GM10248 (cell line): ENCODE data around the gene MYL10.
"Not testable (repeated sequence)": the region's sequence is repeated elsewhere in the genome, so short reads cannot be mapped to it uniquely, and the experiment has no call there.

Experiments used
- CTCF ChIA-PET: fragments of 300-600 bp; sonication (Branson Sonifier 250); formaldehyde crosslinking; extraction: SDS; loops from one replicate; lab custom pipeline; 2021; ENCODE audit warnings: antibody characterized with exemption; lab: Yijun Ruan, JAX
- POLR2A ChIA-PET: fragments of 350-650 bp; sonication (Branson Sonifier 250); formaldehyde crosslinking; extraction: SDS; loops from one replicate; lab custom pipeline; 2020; ENCODE audit warnings: antibody characterized with exemption; lab: Yijun Ruan, JAX
- DNase-seq: peaks from one replicate; pipeline ENCODE4 v3.0.0; 2012; ENCODE audit errors: extremely low spot score
- TF ChIP-seq, protein P1 (sequence below): IDR thresholded peaks from 2 replicates; pipeline ENCODE4 v1.5.1; 2012; ENCODE audit warnings: mild to moderate bottlenecking, low read depth; ENCODE audit errors: extremely low read depth, missing control alignments, control extremely low read depth

The MYL10 gene

DNA sequence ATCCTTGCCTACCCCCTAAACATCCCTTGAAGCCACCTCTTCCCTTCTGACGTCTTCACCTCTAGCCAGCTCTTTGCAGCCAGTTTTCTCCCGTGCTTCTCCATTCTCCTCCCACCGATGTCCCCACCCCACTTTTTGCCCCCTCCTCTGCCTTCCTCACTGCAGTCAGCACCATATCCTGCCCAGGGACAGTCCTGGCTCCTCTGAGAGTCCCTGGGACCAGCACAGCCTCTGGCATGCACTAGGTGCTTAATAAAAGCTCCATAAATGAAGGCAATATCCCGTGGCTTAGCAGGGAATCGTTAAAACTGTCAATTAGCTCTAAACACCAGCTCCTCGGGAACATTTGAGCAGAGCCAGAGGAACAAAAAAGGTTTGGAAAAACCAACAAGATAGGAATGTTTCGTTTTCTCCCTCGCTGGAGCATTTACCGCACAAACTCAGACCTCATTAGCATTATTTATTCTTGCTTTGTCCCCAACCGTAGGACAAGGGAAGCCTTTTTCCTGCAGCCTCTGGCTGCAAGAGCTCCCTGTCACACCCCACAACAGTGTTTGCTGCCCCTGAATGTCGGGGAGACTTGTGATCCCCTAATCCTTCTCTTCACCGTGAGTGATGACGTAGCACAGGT is 16.1 kb downstream of the MYL10 start:
- POLR2A ChIA-PET: no interaction called here
- DNase-seq: no peak
- CTCF ChIA-PET: interaction anchor here (3.9 kb wide), 1 partner anchor 10 kb away, joined by 23 read pairs; no protein-coding TSS in a partner anchor
- TF ChIP-seq, protein P1, sequence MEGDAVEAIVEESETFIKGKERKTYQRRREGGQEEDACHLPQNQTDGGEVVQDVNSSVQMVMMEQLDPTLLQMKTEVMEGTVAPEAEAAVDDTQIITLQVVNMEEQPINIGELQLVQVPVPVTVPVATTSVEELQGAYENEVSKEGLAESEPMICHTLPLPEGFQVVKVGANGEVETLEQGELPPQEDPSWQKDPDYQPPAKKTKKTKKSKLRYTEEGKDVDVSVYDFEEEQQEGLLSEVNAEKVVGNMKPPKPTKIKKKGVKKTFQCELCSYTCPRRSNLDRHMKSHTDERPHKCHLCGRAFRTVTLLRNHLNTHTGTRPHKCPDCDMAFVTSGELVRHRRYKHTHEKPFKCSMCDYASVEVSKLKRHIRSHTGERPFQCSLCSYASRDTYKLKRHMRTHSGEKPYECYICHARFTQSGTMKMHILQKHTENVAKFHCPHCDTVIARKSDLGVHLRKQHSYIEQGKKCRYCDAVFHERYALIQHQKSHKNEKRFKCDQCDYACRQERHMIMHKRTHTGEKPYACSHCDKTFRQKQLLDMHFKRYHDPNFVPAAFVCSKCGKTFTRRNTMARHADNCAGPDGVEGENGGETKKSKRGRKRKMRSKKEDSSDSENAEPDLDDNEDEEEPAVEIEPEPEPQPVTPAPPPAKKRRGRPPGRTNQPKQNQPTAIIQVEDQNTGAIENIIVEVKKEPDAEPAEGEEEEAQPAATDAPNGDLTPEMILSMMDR: no peak

GRCh38 chr7:101608772-101609713 is 20.1 kb downstream of the MYL10 start:
- POLR2A ChIA-PET: interaction anchor here (0.6 kb wide), 1 partner anchor 422 kb away, joined by 6 read pairs; no protein-coding TSS in a partner anchor
- TF ChIP-seq, protein P1: no peak
- CTCF ChIA-PET: interaction anchor here (0.7 to 1.2 kb wide), 3 partner anchors 10 to 66 kb away, joined by 3 to 5 read pairs (median 4); no protein-coding TSS in a partner anchor
- no peak for DNase-seq

DNA sequence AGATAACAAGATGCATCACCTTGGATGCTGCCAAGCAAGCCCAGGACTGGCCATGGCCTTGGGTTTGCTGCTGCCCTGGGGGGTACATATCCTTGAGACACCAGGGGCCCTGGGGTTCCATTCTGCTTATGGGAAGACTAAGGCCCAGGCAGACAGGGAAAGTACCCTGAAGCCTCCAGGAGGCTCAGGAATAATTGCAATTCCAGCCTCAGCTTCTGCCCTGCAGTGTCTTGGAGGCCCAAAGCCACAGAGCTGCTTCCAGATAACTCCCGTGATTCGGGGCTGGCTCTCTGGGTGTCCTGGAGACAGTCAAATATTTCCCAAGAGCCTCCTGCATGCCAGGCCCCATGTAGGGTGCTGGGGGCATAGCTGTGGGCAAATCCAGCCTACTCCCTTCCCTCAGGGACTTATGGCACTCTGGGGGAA is 22.6 kb downstream of the MYL10 start:
- TF ChIP-seq, protein P1: no peak
- CTCF ChIA-PET: interaction anchor here (1.6 kb wide), 1 partner anchor 64 kb away, joined by 3 read pairs; no protein-coding TSS in a partner anchor
- DNase-seq: no peak
- POLR2A ChIA-PET: no interaction called here

DNA sequence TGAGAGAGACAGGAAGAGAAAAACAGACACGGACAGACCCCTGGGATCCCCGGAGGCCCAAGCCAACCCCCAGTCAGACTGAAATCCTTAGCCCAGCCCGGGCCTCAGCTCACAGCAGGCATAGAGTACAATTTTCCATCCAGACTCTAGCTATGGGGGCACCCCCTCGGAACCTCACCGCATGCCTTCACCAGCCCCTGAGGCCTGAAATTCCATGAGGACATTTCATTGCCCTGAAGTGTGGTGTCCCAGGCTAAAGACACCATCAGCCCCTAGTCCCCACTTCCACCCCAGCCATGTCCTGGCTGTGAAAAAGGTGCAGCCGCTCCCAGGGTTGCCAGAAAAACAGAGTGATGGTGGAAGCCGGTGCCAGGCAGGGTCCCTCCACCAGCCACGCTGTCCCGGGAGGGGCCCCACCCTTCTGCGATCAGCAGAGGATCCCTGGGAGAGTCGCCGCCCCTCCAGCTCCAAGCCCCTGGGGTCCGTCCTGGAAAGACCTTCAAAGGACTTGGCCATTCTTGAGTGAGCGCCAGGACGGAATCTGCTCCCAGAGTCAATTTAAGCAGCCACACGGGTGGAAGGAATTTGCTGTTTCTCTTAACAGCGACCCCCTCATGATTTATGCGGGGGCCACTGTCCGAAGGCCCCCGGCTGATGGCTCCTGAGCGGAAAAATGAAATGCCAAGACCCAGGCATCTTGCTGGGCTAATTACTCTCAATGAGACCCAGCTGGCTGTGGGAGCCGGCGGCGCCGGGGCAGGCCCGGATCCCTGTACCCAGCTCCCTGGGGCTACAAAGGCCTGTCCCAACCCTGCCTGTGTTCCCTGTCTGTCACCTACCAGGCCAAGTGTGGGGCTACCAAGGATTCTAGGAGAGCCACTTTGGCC is 23.2 kb downstream of the MYL10 start:
- TF ChIP-seq, protein P1: no peak
- POLR2A ChIA-PET: no interaction called here
- DNase-seq: no peak
- CTCF ChIA-PET: interaction anchor here (1.0 to 4.4 kb wide), 4 partner anchors 32 to 667 kb away, joined by 3 to 24 read pairs (median 3); no protein-coding TSS in a partner anchor

DNA sequence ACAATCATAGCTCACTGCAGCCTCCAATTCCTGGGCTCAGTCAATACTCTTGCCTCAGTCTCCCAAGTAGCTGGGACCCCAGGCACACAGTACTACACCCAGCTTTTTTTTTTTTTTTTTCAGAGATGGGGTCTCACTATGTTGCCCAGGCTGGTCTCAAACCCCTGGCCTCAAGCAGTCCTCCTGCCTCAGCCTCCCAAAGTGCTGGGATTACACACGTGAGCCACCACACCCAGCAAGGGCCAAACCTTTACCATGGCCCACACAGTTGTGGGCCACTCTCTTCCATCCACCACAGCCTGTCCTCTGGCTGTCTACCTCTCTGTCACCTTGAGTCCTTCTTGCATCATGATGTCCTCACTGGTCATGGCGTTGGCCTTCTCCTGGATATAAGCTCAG is 24.2 kb downstream of the MYL10 start:
- POLR2A ChIA-PET, DNase-seq: not testable (repeated sequence)
- CTCF ChIA-PET: interaction anchor here (1.0 to 4.4 kb wide), 3 partner anchors 33 to 668 kb away, joined by 3 to 24 read pairs (median 3); no protein-coding TSS in a partner anchor

DNA sequence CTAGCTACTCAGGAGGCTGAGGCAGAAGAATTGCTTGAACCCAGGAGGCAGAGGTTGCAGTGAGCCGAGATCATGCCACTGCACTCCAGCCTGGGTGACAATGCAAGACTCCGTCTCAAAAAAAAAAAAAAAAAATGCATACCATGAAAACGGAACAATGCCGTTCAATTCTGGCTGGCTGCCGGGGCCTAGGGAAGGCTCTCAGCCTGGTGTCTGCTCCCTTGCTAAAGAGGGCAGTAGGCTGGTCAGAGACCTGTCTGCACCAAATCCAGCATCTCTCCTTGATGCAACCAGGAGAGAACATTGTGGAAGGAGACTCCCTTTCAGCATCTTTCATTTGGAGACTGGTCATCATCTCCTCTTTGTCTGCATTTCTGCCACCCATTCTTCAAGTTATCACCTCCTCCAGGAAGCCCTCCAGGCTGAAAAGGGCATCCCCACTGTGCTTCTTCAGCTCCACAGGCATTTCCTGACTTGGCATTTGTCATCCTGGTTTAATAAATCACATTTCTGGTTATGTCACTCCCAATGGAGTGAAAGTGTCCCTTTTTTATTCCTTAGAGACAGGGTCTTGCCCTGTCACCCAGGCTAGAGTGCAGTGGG is 24.7 kb downstream of the MYL10 start:
- POLR2A ChIA-PET: no interaction called here
- no peak for DNase-seq
- TF ChIP-seq, protein P1: no peak
- CTCF ChIA-PET: interaction anchor here (1.2 to 4.4 kb wide), 3 partner anchors 10 to 668 kb away, joined by 3 to 24 read pairs (median 4); no protein-coding TSS in a partner anchor
